ENCODE data around the gene C10orf88.
A peak's percentile ranks its signal among the peaks of the same experiment; 100 is the strongest.

Gene C10orf88

GRCh38 chr10:122953902-122954730 is at the start of gene C10orf88:
C10orf88 (minus strand) TSS chr10:122954227; CDS start chr10:122954178, 49 bp downstream.
- POLR2A ChIA-PET: interaction anchor here (0.8 to 1.8 kb wide), 3 partner anchors 8 to 29 kb away, joined by 3 to 17 read pairs (median 3); partner anchors contain the start of gene PSTK
- CTCF ChIA-PET: no interaction called here
- TF ChIP-seq L3MBTL2 (conservative IDR thresholded peaks at IDR 0.05): peak; percentile 100
- TF ChIP-seq ELF4 (IDR thresholded peaks at IDR 0.05): 0 out of 2 replicates have a peak, but pooled peaks have one; percentile 10
- no peak for TF ChIP-seq HDGF (IDR thresholded peaks at IDR 0.05; ENCODE audit: borderline replicate concordance)
- peak; percentile 62; the same call in 1 of the 2 replicates for TF ChIP-seq ARNT (IDR thresholded peaks at IDR 0.05)
- TF ChIP-seq, protein P1, sequence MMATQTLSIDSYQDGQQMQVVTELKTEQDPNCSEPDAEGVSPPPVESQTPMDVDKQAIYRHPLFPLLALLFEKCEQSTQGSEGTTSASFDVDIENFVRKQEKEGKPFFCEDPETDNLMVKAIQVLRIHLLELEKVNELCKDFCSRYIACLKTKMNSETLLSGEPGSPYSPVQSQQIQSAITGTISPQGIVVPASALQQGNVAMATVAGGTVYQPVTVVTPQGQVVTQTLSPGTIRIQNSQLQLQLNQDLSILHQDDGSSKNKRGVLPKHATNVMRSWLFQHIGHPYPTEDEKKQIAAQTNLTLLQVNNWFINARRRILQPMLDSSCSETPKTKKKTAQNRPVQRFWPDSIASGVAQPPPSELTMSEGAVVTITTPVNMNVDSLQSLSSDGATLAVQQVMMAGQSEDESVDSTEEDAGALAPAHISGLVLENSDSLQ (IDR thresholded peaks at IDR 0.05): 0 out of 2 replicates have a peak, but pooled peaks have one; percentile 37
- TF ChIP-seq NFRKB (IDR thresholded peaks at IDR 0.05): peak; percentile 67; the same call in 1 of the 2 replicates
- no peak for TF ChIP-seq BHLHE40 (IDR thresholded peaks at IDR 0.05; ENCODE audit: borderline replicate concordance)
- peak; percentile 86 for TF ChIP-seq CTBP1 (IDR thresholded peaks at IDR 0.05; ENCODE audit: borderline replicate concordance)
- peak; percentile 21; the same call in 1 of the 2 replicates for TF ChIP-seq FOXM1 (IDR thresholded peaks at IDR 0.05; ENCODE audit: borderline replicate concordance)
- DNase-seq (ENCODE audit: extremely low spot score): peak; percentile 100

DNA sequence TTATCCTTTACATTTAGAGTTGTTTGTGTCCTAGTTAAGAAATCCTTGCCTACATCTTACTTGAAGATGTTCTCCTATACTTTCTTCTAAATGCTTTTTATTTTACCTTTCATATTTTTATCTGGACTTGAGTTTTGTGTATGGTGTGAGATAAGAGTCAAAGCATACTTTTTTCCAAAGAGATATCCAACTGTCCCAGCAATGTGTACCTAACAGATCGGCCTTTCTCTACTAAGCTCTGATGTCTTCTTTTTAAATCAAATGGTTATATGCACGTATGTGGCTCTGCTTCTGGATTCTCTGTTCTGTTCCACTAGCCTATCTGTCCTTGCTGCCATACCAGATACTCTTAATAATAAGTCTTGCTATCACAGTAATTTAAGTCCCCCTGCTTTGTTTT is 47.3 kb upstream of the C10orf88 start:
- ChIA-PET CTCF (no interaction called here), POLR2A (no interaction called here)
- DNase-seq (ENCODE audit: extremely low spot score): no peak
- TF ChIP-seq ARNT (IDR thresholded peaks at IDR 0.05) (no peak), HDGF (IDR thresholded peaks at IDR 0.05; ENCODE audit: borderline replicate concordance) (no peak), SP1 (IDR thresholded peaks at IDR 0.05) (no peak), CTBP1 (IDR thresholded peaks at IDR 0.05; ENCODE audit: borderline replicate concordance) (no peak), FOXK2 (IDR thresholded peaks at IDR 0.05) (no peak), TARDBP (IDR thresholded peaks at IDR 0.05) (no peak), FOXM1 (IDR thresholded peaks at IDR 0.05; ENCODE audit: borderline replicate concordance) (no peak), ZNF384 (IDR thresholded peaks at IDR 0.05) (no peak)
- TF ChIP-seq, protein P1 (IDR thresholded peaks at IDR 0.05): no peak

DNA sequence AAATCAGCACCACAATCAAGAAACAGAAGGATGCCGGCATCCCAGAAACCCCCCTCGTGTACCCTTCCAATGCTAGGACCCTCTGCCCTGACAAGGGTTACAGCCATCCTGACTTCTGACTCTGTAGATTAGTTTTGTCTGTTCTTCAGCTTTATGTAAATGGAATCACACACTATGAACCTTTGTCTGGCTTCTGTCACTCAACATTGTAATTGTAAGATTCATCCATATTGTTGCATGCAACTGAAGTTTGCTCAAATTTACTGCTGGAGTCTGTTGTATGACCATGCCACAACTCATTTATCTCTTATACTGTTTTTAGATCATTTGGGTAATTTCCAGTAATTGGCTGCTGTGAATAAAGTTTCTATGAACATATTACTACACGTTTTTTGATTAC is 46.1 kb upstream of the C10orf88 start:
- no peak for TF ChIP-seq SP1 (IDR thresholded peaks at IDR 0.05)
- TF ChIP-seq, protein P1 (IDR thresholded peaks at IDR 0.05): 0 out of 2 replicates have a peak, but pooled peaks have one; percentile 33
- TF ChIP-seq ZNF384 (IDR thresholded peaks at IDR 0.05): no peak
- POLR2A ChIA-PET: interaction anchor here (1.2 to 2.9 kb wide), 2 partner anchors 8 to 20 kb away, joined by 7 to 14 read pairs; partner anchors contain the start of genes ACADSB, IKZF5 and PSTK
- no peak for DNase-seq (ENCODE audit: extremely low spot score)
- CTCF ChIA-PET: no interaction called here

GRCh38 chr10:122999347-122999746 is 45.3 kb upstream of the C10orf88 start:
- DNase-seq (ENCODE audit: extremely low spot score): no peak
- ChIA-PET POLR2A (interaction anchor here (1.2 to 2.9 kb wide), 2 partner anchors 9 to 19 kb away, joined by 7 to 14 read pairs; partner anchors contain the start of genes ACADSB, IKZF5 and PSTK), CTCF (interaction anchor here (1.4 kb wide), 1 partner anchor 8 kb away, joined by 3 read pairs; no protein-coding TSS in a partner anchor)
- TF ChIP-seq CTBP1 (IDR thresholded peaks at IDR 0.05; ENCODE audit: borderline replicate concordance) (no peak), TARDBP (IDR thresholded peaks at IDR 0.05) (no peak), FOXM1 (IDR thresholded peaks at IDR 0.05; ENCODE audit: borderline replicate concordance) (no peak), HDGF (IDR thresholded peaks at IDR 0.05; ENCODE audit: borderline replicate concordance) (no peak), LEF1 (IDR thresholded peaks at IDR 0.05; ENCODE audit: borderline replicate concordance) (no peak), SP1 (IDR thresholded peaks at IDR 0.05) (no peak), ARNT (IDR thresholded peaks at IDR 0.05) (no peak)

DNA sequence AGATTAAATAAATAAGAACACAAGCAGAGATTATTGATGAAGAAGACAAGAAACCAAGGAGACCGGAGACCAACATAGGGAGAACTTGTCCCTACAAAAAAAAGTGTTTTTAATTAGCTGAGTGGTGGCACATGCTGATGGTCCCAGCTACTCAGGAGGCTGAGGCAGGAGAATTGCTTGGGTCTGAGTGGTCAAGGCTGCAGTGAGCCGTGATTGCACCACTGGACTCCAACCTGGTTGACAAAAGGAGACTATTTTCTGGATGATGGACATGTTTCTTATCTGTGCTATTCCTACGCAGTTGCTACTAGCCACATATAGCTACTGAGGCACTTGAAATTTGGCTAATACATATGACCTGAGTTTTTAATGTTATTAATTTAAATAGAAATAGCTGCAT is 44.9 kb upstream of the C10orf88 start:
- no peak for DNase-seq (ENCODE audit: extremely low spot score)
- CTCF ChIA-PET: interaction anchor here (1.4 kb wide), 1 partner anchor 8 kb away, joined by 3 read pairs; no protein-coding TSS in a partner anchor
- POLR2A ChIA-PET: interaction anchor here (1.2 to 2.9 kb wide), 2 partner anchors 9 to 18 kb away, joined by 7 to 14 read pairs; partner anchors contain the start of genes ACADSB, IKZF5 and PSTK
- TF ChIP-seq ELF4 (IDR thresholded peaks at IDR 0.05): no peak
- no peak for TF ChIP-seq FOXA1 (IDR thresholded peaks at IDR 0.05)
- TF ChIP-seq CTBP1 (IDR thresholded peaks at IDR 0.05; ENCODE audit: borderline replicate concordance): no peak
- no peak for TF ChIP-seq L3MBTL2 (conservative IDR thresholded peaks at IDR 0.05)
- TF ChIP-seq SP1 (IDR thresholded peaks at IDR 0.05): no peak
- no peak for TF ChIP-seq LEF1 (IDR thresholded peaks at IDR 0.05; ENCODE audit: borderline replicate concordance)
- TF ChIP-seq FOXK2 (IDR thresholded peaks at IDR 0.05): no peak
- no peak for TF ChIP-seq TARDBP (IDR thresholded peaks at IDR 0.05)
- no peak for TF ChIP-seq HDGF (IDR thresholded peaks at IDR 0.05; ENCODE audit: borderline replicate concordance)
- no peak for TF ChIP-seq FOXM1 (IDR thresholded peaks at IDR 0.05; ENCODE audit: borderline replicate concordance)
- TF ChIP-seq, protein P1 (IDR thresholded peaks at IDR 0.05): no peak
- TF ChIP-seq NFRKB (IDR thresholded peaks at IDR 0.05): no peak
- no peak for TF ChIP-seq SUZ12 (IDR thresholded peaks at IDR 0.05)
- no peak for TF ChIP-seq ARNT (IDR thresholded peaks at IDR 0.05)
- no peak for TF ChIP-seq ZNF384 (IDR thresholded peaks at IDR 0.05)
- no peak for TF ChIP-seq BHLHE40 (IDR thresholded peaks at IDR 0.05; ENCODE audit: borderline replicate concordance)

Measured in HEK293T (cell line).